Measurements from ENCODE around the gene RAB39A.

DNA sequence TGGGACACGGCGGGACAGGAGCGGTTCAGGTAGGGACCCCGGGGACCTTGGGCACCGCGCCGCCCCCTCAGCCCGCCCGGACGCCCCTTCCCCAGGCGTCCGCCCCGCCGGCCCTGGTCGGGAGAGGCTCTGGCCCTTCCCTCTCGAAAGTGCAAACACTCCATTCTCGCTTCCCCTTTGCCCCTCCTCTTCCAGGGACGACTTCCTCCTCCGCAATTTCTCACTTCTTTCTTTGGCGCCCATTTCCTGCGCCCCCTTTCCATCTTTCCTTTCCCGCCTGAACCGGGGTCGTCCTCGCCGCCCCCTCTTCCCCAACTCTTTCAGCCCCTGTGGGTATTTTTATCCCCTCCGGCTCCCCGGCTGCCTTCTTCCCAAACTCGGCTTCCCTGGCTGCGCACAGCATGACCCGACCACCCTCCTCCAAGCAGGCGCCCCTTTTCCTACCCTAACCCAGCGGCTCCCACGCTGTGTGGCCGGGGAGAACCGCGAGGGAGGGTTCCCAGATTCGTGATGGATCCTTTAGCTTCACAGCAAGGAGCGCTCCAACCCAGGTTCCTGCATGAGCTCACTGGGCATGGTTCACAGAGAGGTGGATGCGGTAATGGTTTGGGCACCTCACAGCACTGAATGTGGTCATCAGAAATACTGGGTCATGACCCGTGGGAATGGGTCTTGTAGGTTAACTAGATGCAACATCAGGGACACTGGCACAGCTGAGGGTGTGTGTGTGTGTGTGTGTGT lies 689 bp downstream of the RAB39A start:
- TF ChIP-seq, protein P1, sequence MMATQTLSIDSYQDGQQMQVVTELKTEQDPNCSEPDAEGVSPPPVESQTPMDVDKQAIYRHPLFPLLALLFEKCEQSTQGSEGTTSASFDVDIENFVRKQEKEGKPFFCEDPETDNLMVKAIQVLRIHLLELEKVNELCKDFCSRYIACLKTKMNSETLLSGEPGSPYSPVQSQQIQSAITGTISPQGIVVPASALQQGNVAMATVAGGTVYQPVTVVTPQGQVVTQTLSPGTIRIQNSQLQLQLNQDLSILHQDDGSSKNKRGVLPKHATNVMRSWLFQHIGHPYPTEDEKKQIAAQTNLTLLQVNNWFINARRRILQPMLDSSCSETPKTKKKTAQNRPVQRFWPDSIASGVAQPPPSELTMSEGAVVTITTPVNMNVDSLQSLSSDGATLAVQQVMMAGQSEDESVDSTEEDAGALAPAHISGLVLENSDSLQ (IDR thresholded peaks at IDR 0.05): no peak
- no peak for TF ChIP-seq CTBP1 (IDR thresholded peaks at IDR 0.05; ENCODE audit: borderline replicate concordance)
- no peak for TF ChIP-seq ELF4 (IDR thresholded peaks at IDR 0.05)
- no peak for TF ChIP-seq FOXK2 (IDR thresholded peaks at IDR 0.05)
- no peak for TF ChIP-seq SP1 (IDR thresholded peaks at IDR 0.05)

Data from HEK293T (cell line).